Endothelial cell of umbilical vein (primary cell): ENCODE data around the gene WRNIP1. TPM values are rescaled to one million over a fixed set of nuclear protein-coding genes. Genes with fewer than 3 reads are reported as not detected.

Experiments used
- BruUV-seq: library from RNA; stranded (reverse); fragments of 400-500 nt; replicated peaks from 2 replicates; lab custom pipeline; 2021; lab: Mats Ljungman, UMichigan
- CTCF ChIA-PET: fragments of 300-600, 350-600 bp; sonication (Branson Sonifier 250); formaldehyde crosslinking; loops from one replicate; lab custom pipeline; 2021; ENCODE audit warnings: antibody characterized with exemption, inconsistent platforms; lab: Charles Lee
- POLR2A ChIA-PET: fragments of 300-600, 350-600 bp; sonication (Branson Sonifier 250); formaldehyde crosslinking; loops from one replicate; lab custom pipeline; 2021; ENCODE audit warnings: antibody characterized with exemption, inconsistent platforms; lab: Charles Lee
- DNase-seq: peaks from one replicate; pipeline ENCODE4 v3.0.0-alpha.2; 2011; ENCODE audit warnings: low read depth, low spot score
- FAIRE-seq: peaks from 2 replicates; lab custom pipeline; 2011; peaks lifted over from hg19 to GRCh38; lab: Jason Lieb, UNC
- H2AFZ ChIP-seq: 2 replicates; pipeline ENCODE4 v1.6.0; 2012; ENCODE audit warnings: low read depth, low read length, control low read depth, inconsistent platforms
- H3K27ac ChIP-seq: 2 replicates; pipeline ENCODE4 v1.5.1; 2011; ENCODE audit warnings: low read depth, mild to moderate bottlenecking, control low read depth, low read length, moderate library complexity; ENCODE audit not compliant: insufficient read depth
- H3K27me3 ChIP-seq, 2 experiments: 2 replicates each; pipeline versions ENCODE4 v1.6.0 to v1.6.1; 2011; ENCODE audit warnings: low read length in 2 of 2, mixed read lengths in 1 of 2; ENCODE audit not compliant: control insufficient read depth in 2 of 2, insufficient read depth in 2 of 2
- H3K36me3 ChIP-seq, 2 experiments: 2 replicates in 1 of 2; 3 replicates in 1 of 2; pipeline ENCODE4 v1.5.1; 2011; ENCODE audit warnings: low read length in 2 of 2, mild to moderate bottlenecking in 1 of 2, moderate library complexity in 1 of 2; ENCODE audit not compliant: control insufficient read depth in 2 of 2, insufficient read depth in 2 of 2; ENCODE audit errors: extremely low read depth in 1 of 2
- H3K4me1 ChIP-seq: 3 replicates; pipeline ENCODE4 v1.5.1; 2011; ENCODE audit warnings: mild to moderate bottlenecking, low read length; ENCODE audit not compliant: control insufficient read depth, insufficient read depth; ENCODE audit errors: extremely low read depth
- H3K4me2 ChIP-seq: 2 replicates; pipeline ENCODE4 v1.6.1; 2011; ENCODE audit warnings: low read length, control low read depth, mixed read lengths; ENCODE audit not compliant: insufficient read depth
- H3K4me3 ChIP-seq, 3 experiments: fragments of 200-600 bp in 1 of 3; sonication (generic), shearing (Covaris generic) in 1 of 3; replicated peaks in 1 of 3; 2 replicates each; pipeline ENCODE4 v1.5.1; 2011 to 2016; ENCODE audit warnings: control low read depth in 3 of 3, low read length in 3 of 3, mild to moderate bottlenecking in 2 of 3, inconsistent platforms in 1 of 3, low read depth in 1 of 3, moderate library complexity in 1 of 3; ENCODE audit not compliant: insufficient read depth in 1 of 3
- H3K79me2 ChIP-seq: 2 replicates; pipeline ENCODE4 v1.6.0; 2012; ENCODE audit warnings: low read length, inconsistent platforms; ENCODE audit not compliant: control insufficient read depth, insufficient read depth
- H3K9ac ChIP-seq: replicated peaks from 2 replicates; pipeline ENCODE3; 2011; ENCODE audit warnings: low read length, control low read depth; ENCODE audit not compliant: insufficient read depth; ENCODE audit errors: extremely low read depth
- H3K9me1 ChIP-seq: replicated peaks from 3 replicates; pipeline ENCODE4 v1.6.0; 2011; ENCODE audit warnings: mild to moderate bottlenecking, low read length; ENCODE audit not compliant: control insufficient read depth, insufficient read depth; ENCODE audit errors: extremely low read depth
- H3K9me3 ChIP-seq: replicated peaks from 2 replicates; pipeline ENCODE4 v1.5.1; 2012; ENCODE audit warnings: low read length, inconsistent platforms; ENCODE audit not compliant: control insufficient read depth, insufficient read depth
- H4K20me1 ChIP-seq: replicated peaks from 2 replicates; pipeline ENCODE3; 2011; ENCODE audit warnings: mild to moderate bottlenecking, low read length; ENCODE audit not compliant: control insufficient read depth, insufficient read depth; ENCODE audit errors: extremely low read depth
- CTCF ChIP-seq, 2 donors: IDR thresholded peaks; 1 replicate in 1 of 2; 2 replicates in 1 of 2; pipeline ENCODE4 v1.5.1; 2011; ENCODE audit warnings: low read length in 2 of 2, mild to moderate bottlenecking in 2 of 2, moderate library complexity in 2 of 2, control low read depth in 1 of 2, inconsistent platforms in 1 of 2, low read depth in 1 of 2; ENCODE audit not compliant: insufficient read depth in 1 of 2; ENCODE audit errors: extremely low read depth in 1 of 2
- EZH2 ChIP-seq: IDR thresholded peaks from 2 replicates; pipeline ENCODE4 v1.6.1; 2012; ENCODE audit warnings: borderline replicate concordance, low read depth, mild to moderate bottlenecking, moderate library complexity, low read length, inconsistent platforms; ENCODE audit not compliant: severe bottlenecking
- FOS ChIP-seq: IDR thresholded peaks from 2 replicates; pipeline ENCODE4 v1.6.1; 2011; ENCODE audit warnings: mild to moderate bottlenecking, low read length, moderate library complexity, borderline replicate concordance; ENCODE audit not compliant: insufficient read depth
- GATA2 ChIP-seq: IDR thresholded peaks from 2 replicates; pipeline ENCODE4 v1.7.0; 2011; ENCODE audit warnings: low read depth, mild to moderate bottlenecking, moderate library complexity, mixed read lengths, low read length; ENCODE audit not compliant: insufficient read length, insufficient read depth
- JUN ChIP-seq: IDR thresholded peaks from 2 replicates; pipeline ENCODE4 v1.6.1; 2011; ENCODE audit warnings: borderline replicate concordance, low read depth; ENCODE audit not compliant: insufficient read length, insufficient read depth
- MAX ChIP-seq: IDR thresholded peaks from 2 replicates; pipeline ENCODE4 v1.6.1; 2011; ENCODE audit not compliant: insufficient read depth, insufficient read length
- MYC ChIP-seq: IDR thresholded peaks from one replicate; pipeline ENCODE4 v1.6.1; 2011; ENCODE audit warnings: mild to moderate bottlenecking, low read depth, low read length
- POLR2A ChIP-seq: IDR thresholded peaks from 2 replicates; pipeline ENCODE4 v1.6.1; 2012; ENCODE audit warnings: low read depth, mild to moderate bottlenecking, control low read depth, low read length
- POLR2AphosphoS5 ChIP-seq: IDR thresholded peaks from 2 replicates; pipeline ENCODE4 v1.6.1; 2012; ENCODE audit warnings: low read depth, mild to moderate bottlenecking, control low read depth, low read length, moderate library complexity; ENCODE audit not compliant: insufficient read depth
- dilution Hi-C: fragments of 300-500 bp; cut with MboI; formaldehyde crosslinking; loops from one replicate; pipeline ENCODE4 v1.15.0; 2019; ENCODE audit warnings: low sequenced_read_pairs; ENCODE audit not compliant: extremely low pct_ligation_motif_present
- intact Hi-C: fragments of 100-400 bp; cut with micrococcal nuclease; formaldehyde crosslinking; loops from one replicate; pipeline ENCODE4 v1.10.0; 2022
- polyA plus RNA-seq, 4 experiments: library from polyadenylated mRNA; depleted of rRNA in 3 of 4; stranded (reverse) in 3 of 4; unstranded in 1 of 4; fragments of >200 nt; gene quantifications; 2 replicates each; pipeline versions ENCODE4 v1.2.1 to v1.2.3, GENCODE V29; 2011 to 2012; ENCODE audit warnings: missing spikeins in 1 of 4
- total RNA-seq: library from RNA; stranded (reverse); gene quantifications from 2 replicates; pipeline ENCODE4 v1.2.3, GENCODE V29; 2021

Gene WRNIP1
- total and polyA plus RNA-seq, 2 donors (not counting 3 experiments of a cell fraction or from before 2014, with no cell fraction given), result 50.1 to 68.9 TPM

GRCh38 chr6:2802521-2803060, 37.4 kb downstream of the WRNIP1 start:
- intact Hi-C loops, result no loop called here
- DNase-seq, result peak; percentile 50

More at GRCh38 chr6:2802521-2803060, 37.4 kb downstream of the WRNIP1 start:
- Histone ChIP-seq H3K4me1 (peaks cover 33% of the 10 kb centered on the region), H3K27me3 (no peaks in the 10 kb centered on the region), H3K4me3 (no peak overlapping the region), H2AFZ (no peak overlapping the region), H3K9me3 (no peaks in the 10 kb centered on the region), H3K27ac (no peak overlapping the region), H3K79me2 (no peaks in the 10 kb centered on the region), H3K4me2 (no peak overlapping the region), H3K9ac (no peak overlapping the region), H3K36me3 (no peaks in the 10 kb centered on the region), H4K20me1 (no peaks in the 10 kb centered on the region), H3K9me1 (no peaks in the 10 kb centered on the region)
- dilution Hi-C loops, result no loop called here
- no TSS peak for BruUV-seq
- peak; percentile 69 for FAIRE-seq
- CTCF ChIA-PET, result no interaction called here
- POLR2A ChIA-PET, result no interaction called here
- TF ChIP-seq FOS (no peak), GATA2 (no peak), POLR2AphosphoS5 (peak; percentile 38), CTCF (IDR thresholded peaks at IDR 0.05; ENCODE audit: extremely low read depth in 1 of 2, insufficient read depth in 1 of 2, low read depth in 1 of 2, low read length in 2 of 2) (no peak), POLR2A (peak; percentile 16), MYC (no peak), MAX (no peak), EZH2 (no peak), JUN (peak; percentile 14)
